Vagina (tissue), 2 donors: Measurements from ENCODE around the gene IL17RA.

Experiments used
- POLR2A ChIP-seq, 2 donors: fragments of 450-650 bp; IDR thresholded peaks; one replicate each; pipeline ENCODE4 v1.6.1; 2017; ENCODE audit warnings: antibody characterized with exemption in 2 of 2, mild to moderate bottlenecking in 2 of 2, moderate library complexity in 2 of 2
- TF ChIP-seq, protein P1 (sequence below), 3 experiments: fragments of 450-650 bp in 2 of 3; fragments of 200-600 bp in 1 of 3; sonication (generic) in 1 of 3; IDR thresholded peaks; one replicate each; pipeline ENCODE4 v1.5.1; 2017 to 2019; ENCODE audit warnings: antibody characterized with exemption in 3 of 3, mild to moderate bottlenecking in 2 of 3, moderate library complexity in 2 of 3

DNA sequence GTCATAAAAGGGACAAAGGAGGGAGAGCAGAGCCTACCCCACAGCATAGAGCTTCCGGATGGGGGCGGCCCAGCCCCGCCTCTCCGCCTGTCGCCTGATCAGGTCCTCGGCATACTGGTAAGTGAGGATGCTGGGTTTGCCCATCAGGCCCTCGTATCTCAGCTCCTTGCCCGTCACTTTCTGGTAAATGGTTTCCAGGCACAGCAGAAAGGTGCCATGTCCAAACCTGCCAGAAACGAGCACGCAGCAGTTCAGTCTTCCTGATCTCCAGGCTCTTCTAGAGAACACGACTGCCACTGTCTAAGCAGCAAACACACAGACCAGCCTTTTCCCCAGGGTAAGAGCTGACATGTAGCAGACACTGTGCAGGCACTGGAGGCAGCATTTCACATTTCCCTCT lies 53.7 kb downstream of the IL17RA start:
- TF ChIP-seq, protein P1, sequence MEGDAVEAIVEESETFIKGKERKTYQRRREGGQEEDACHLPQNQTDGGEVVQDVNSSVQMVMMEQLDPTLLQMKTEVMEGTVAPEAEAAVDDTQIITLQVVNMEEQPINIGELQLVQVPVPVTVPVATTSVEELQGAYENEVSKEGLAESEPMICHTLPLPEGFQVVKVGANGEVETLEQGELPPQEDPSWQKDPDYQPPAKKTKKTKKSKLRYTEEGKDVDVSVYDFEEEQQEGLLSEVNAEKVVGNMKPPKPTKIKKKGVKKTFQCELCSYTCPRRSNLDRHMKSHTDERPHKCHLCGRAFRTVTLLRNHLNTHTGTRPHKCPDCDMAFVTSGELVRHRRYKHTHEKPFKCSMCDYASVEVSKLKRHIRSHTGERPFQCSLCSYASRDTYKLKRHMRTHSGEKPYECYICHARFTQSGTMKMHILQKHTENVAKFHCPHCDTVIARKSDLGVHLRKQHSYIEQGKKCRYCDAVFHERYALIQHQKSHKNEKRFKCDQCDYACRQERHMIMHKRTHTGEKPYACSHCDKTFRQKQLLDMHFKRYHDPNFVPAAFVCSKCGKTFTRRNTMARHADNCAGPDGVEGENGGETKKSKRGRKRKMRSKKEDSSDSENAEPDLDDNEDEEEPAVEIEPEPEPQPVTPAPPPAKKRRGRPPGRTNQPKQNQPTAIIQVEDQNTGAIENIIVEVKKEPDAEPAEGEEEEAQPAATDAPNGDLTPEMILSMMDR (IDR thresholded peaks at IDR 0.05): no peak
- no peak for TF ChIP-seq POLR2A (IDR thresholded peaks at IDR 0.05)
